A549 (cell line): ENCODE results near the gene FAM227B. TPM values are rescaled to one million over a fixed set of nuclear protein-coding genes. Genes with fewer than 3 reads are reported as not detected.

ENCODE experiments used
- ATAC-seq, 2 experiments: fragments of 200-7000 bp in 1 of 2; fragments of >200 bp in 1 of 2; cut with Nextera tagmentation in 1 of 2; cut with Tn5 transposase in 1 of 2; 3 replicates each; pipeline versions ENCODE4 v1.8.0 to v1.9.1; 2018 to 2020; ENCODE audit warnings: mild to moderate bottlenecking in 1 of 2, moderate library complexity in 1 of 2
- CTCF ChIA-PET: fragments of 300-600 bp; sonication (Branson Sonifier 250); formaldehyde crosslinking; extraction: SDS; loops from one replicate; lab custom pipeline; 2021; ENCODE audit warnings: antibody characterized with exemption, inconsistent platforms; lab: Yijun Ruan, JAX
- POLR2A ChIA-PET: fragments of 350-600 bp; formaldehyde crosslinking; extraction: SDS; loops from one replicate; lab custom pipeline; 2021; ENCODE audit warnings: antibody characterized with exemption, inconsistent platforms; lab: Yijun Ruan, JAX
- DNase-seq, 2 experiments: peaks; one replicate each; pipeline versions ENCODE4 v3.0.0 to v3.0.0-alpha.2; 2011 to 2016; ENCODE audit warnings: low read depth in 1 of 2, low spot score in 1 of 2
- FAIRE-seq: peaks from 2 replicates; lab custom pipeline; 2011; peaks lifted over from hg19 to GRCh38; lab: Jason Lieb, UNC
- H3K27ac ChIP-seq, 2 experiments: fragments of >200 bp; sonication (Bioruptor Twin); formaldehyde crosslinking; 3 replicates each; pipeline ENCODE4 v1.5.1; 2016 to 2017
- H3K4me1 ChIP-seq: fragments of >200 bp; sonication (Bioruptor Twin); formaldehyde crosslinking; 3 replicates; pipeline ENCODE4 v1.6.1; 2016
- H3K4me2 ChIP-seq: fragments of >200 bp; sonication (Bioruptor Twin); formaldehyde crosslinking; 3 replicates; pipeline ENCODE4 v1.6.1; 2016
- H3K4me3 ChIP-seq: fragments of >200 bp; sonication (Bioruptor Twin); formaldehyde crosslinking; 3 replicates; pipeline ENCODE4 v1.5.1; 2016
- H3K9me3 ChIP-seq: fragments of >200 bp; sonication (Bioruptor Twin); formaldehyde crosslinking; 3 replicates; pipeline ENCODE4 v1.6.1; 2016
- BHLHE40 ChIP-seq: IDR thresholded peaks from 2 replicates; pipeline ENCODE4 v1.6.1; 2012; ENCODE audit warnings: low read depth, low read length, inconsistent platforms
- CBX8 ChIP-seq: fragments of 200-600 bp; sonication (generic); IDR thresholded peaks from 2 replicates; pipeline ENCODE4 v1.6.1; 2016
- CEBPB ChIP-seq, 2 experiments: fragments of >200 bp in 1 of 2; sonication (Bioruptor Twin) in 1 of 2; formaldehyde crosslinking in 1 of 2; IDR thresholded peaks; 2 replicates each; pipeline ENCODE4 v1.6.1; 2012 to 2016
- ELK1 ChIP-seq: fragments of 150-350 bp; IDR thresholded peaks from 2 replicates; pipeline ENCODE4 v1.6.1; 2014; ENCODE audit warnings: low read depth, mild to moderate bottlenecking, low read length
- FOSB ChIP-seq: fragments of 250-450 bp; sonication (Bioruptor Pico); IDR thresholded peaks from 2 replicates; pipeline ENCODE4 v1.5.0; 2020; ENCODE audit warnings: mild to moderate bottlenecking, moderate library complexity
- FOXS1 ChIP-seq: fragments of 250-450 bp; sonication (Bioruptor Pico); IDR thresholded peaks from 2 replicates; pipeline ENCODE4 v1.5.0; 2020; ENCODE audit warnings: mild to moderate bottlenecking, moderate library complexity
- GATA3 ChIP-seq: IDR thresholded peaks from 2 replicates; pipeline ENCODE4 v1.6.1; 2012; ENCODE audit warnings: borderline replicate concordance
- HDAC2 ChIP-seq: fragments of 200-600 bp; sonication (generic); IDR thresholded peaks from 2 replicates; pipeline ENCODE4 v1.6.1; 2016
- HEYL ChIP-seq: fragments of 250-450 bp; sonication (Bioruptor Pico); IDR thresholded peaks from 2 replicates; pipeline ENCODE4 v1.8.0; 2021; ENCODE audit warnings: mild to moderate bottlenecking, moderate library complexity
- HOXA7 ChIP-seq: fragments of 250-450 bp; sonication (Bioruptor Pico); IDR thresholded peaks from 2 replicates; pipeline ENCODE4 v1.5.0; 2020; ENCODE audit warnings: mild to moderate bottlenecking, moderate library complexity
- HOXB5 ChIP-seq: fragments of 250-450 bp; sonication (Bioruptor Pico); IDR thresholded peaks from 2 replicates; pipeline ENCODE4 v1.5.0; 2020; ENCODE audit warnings: mild to moderate bottlenecking, moderate library complexity
- JUNB ChIP-seq: fragments of >200 bp; sonication (Bioruptor Twin); formaldehyde crosslinking; IDR thresholded peaks from 2 replicates; pipeline ENCODE4 v1.6.1; 2016
- KDM1A ChIP-seq: fragments of 200-600 bp; sonication (generic); IDR thresholded peaks from 2 replicates; pipeline ENCODE4 v1.6.1; 2016; ENCODE audit warnings: low read depth, mild to moderate bottlenecking
- KDM5A ChIP-seq: fragments of 200-600 bp; sonication (generic); IDR thresholded peaks from 2 replicates; pipeline ENCODE4 v1.6.1; 2016; ENCODE audit warnings: antibody characterized with exemption, mild to moderate bottlenecking
- NPAS2 ChIP-seq: fragments of 250-450 bp; sonication (Bioruptor Pico); IDR thresholded peaks from 2 replicates; pipeline ENCODE4 v1.8.0; 2022; ENCODE audit warnings: mild to moderate bottlenecking, moderate library complexity, borderline replicate concordance
- PHF8 ChIP-seq: fragments of 200-600 bp; sonication (generic); IDR thresholded peaks from 2 replicates; pipeline ENCODE4 v1.6.1; 2016; ENCODE audit warnings: low read depth, mild to moderate bottlenecking, antibody characterized with exemption, moderate library complexity, borderline replicate concordance
- POLR2A ChIP-seq: IDR thresholded peaks from 2 replicates; pipeline ENCODE4 v1.6.1; 2012; ENCODE audit warnings: mild to moderate bottlenecking, low read length
- RARB ChIP-seq: fragments of 250-450 bp; sonication (Bioruptor Pico); IDR thresholded peaks from 2 replicates; pipeline ENCODE4 v1.8.0; 2021; ENCODE audit warnings: mild to moderate bottlenecking, moderate library complexity
- REST ChIP-seq: fragments of 200-600 bp; sonication (generic); IDR thresholded peaks from 2 replicates; pipeline ENCODE4 v1.6.1; 2016; ENCODE audit warnings: antibody characterized with exemption, mild to moderate bottlenecking, moderate library complexity
- SMC3 ChIP-seq: fragments of >200 bp; sonication (Bioruptor Twin); formaldehyde crosslinking; IDR thresholded peaks from 3 replicates; pipeline ENCODE4 v1.6.1; 2018; ENCODE audit warnings: inconsistent platforms
- TFCP2L1 ChIP-seq: fragments of 250-450 bp; sonication (Bioruptor Pico); IDR thresholded peaks from 2 replicates; pipeline ENCODE4 v1.5.0; 2021; ENCODE audit warnings: mild to moderate bottlenecking
- ZNF302 ChIP-seq: fragments of 250-450 bp; sonication (Bioruptor Pico); IDR thresholded peaks from 2 replicates; pipeline ENCODE4 v1.9.0; 2021; ENCODE audit warnings: inconsistent platforms, mild to moderate bottlenecking, moderate library complexity
- ZSCAN20 ChIP-seq: fragments of 250-450 bp; sonication (Bioruptor Pico); IDR thresholded peaks from 2 replicates; pipeline ENCODE4 v1.8.0; 2022; ENCODE audit warnings: mild to moderate bottlenecking, moderate library complexity
- WGBS: methylation state at CpG from one replicate; pipeline ENCODE4 v1.1.6; 2017; ENCODE audit errors: missing lambda C conversion rate; 5-methylcytosine and 5-hydroxymethylcytosine counted together
- polyA plus RNA-seq, 4 experiments: library from polyadenylated mRNA; depleted of rRNA in 3 of 4; stranded (reverse); fragments of >200 nt; fragmentation: RNase III in 1 of 4; extraction: RNeasy Plus Mini Kit Qiagen cat#74134 plus additional on column Dnase treatment in 1 of 4; gene quantifications; 2 replicates in 3 of 4; 3 replicates in 1 of 4; pipeline ENCODE4 v1.2.3, GENCODE V29; 2011 to 2017

FAM227B gene
- polyA plus RNA-seq, 2 of the 4 experiments (the other 2 are of a cell fraction), result 1.9 to 3.7 TPM

GRCh38 chr15:49424954-49425353, 195.7 kb downstream of the FAM227B start:
- Histone ChIP-seq H3K4me1 (no peaks in the 10 kb centered on the region), H3K4me2 (no peak overlapping the region), H3K4me3 (no peak overlapping the region), H3K9me3 (no peaks in the 10 kb centered on the region), H3K27ac (no peak overlapping the region)
- CTCF ChIA-PET, result no interaction called here
- no peak for TF ChIP-seq NPAS2 (CRISPR knock-in tag)
- TF ChIP-seq PHF8, result no peak
- TF ChIP-seq KDM5A, result no peak
- no peak for TF ChIP-seq RARB
- no peak for TF ChIP-seq TFCP2L1 (CRISPR knock-in tag)
- TF ChIP-seq ZSCAN20 (CRISPR knock-in tag), result no peak
- no peak for TF ChIP-seq REST
- no peak for TF ChIP-seq KDM1A
- TF ChIP-seq CEBPB (IDR thresholded peaks at IDR 0.05), result no peak
- no peak for TF ChIP-seq GATA3
- no peak for TF ChIP-seq POLR2A
- TF ChIP-seq FOXS1 (CRISPR knock-in tag), result no peak
- no peak for TF ChIP-seq SMC3
- no peak for TF ChIP-seq HEYL (CRISPR knock-in tag)
- POLR2A ChIA-PET, result no interaction called here
- WGBS, result 3% methylated on average over 1 of the region's 1 CpG
- DNase-seq (no peak), ATAC-seq (no peak), FAIRE-seq (no peak)

- no peak for DNase-seq
- no peak for FAIRE-seq
- no peaks in the 10 kb centered on the region for H3K9me3 ChIP-seq
- 23% methylated on average over 6 of the region's 6 CpGs for WGBS
- CTCF ChIA-PET, result no interaction called here
- no peak overlapping the region for H3K27ac ChIP-seq
- POLR2A ChIA-PET, result no interaction called here
- no peak overlapping the region for H3K4me3 ChIP-seq
- no peak for ATAC-seq
- TF ChIP-seq NPAS2 (CRISPR knock-in tag) (no peak), JUNB (no peak), BHLHE40 (no peak)
- H3K4me2 ChIP-seq, result no peak overlapping the region
- H3K4me1 ChIP-seq, result no peaks in the 10 kb centered on the region
Measured at GRCh38 chr15:49423901-49424550, 196.6 kb downstream of the FAM227B start.

- CTCF ChIA-PET, result no interaction called here
- H3K9me3 ChIP-seq, result no peaks in the 10 kb centered on the region
- TF ChIP-seq HOXA7 (CRISPR knock-in tag) (no peak), TFCP2L1 (CRISPR knock-in tag) (no peak), HDAC2 (no peak), ZNF302 (CRISPR knock-in tag) (no peak), ELK1 (no peak), PHF8 (no peak), ZSCAN20 (CRISPR knock-in tag) (no peak), KDM5A (no peak), CBX8 (no peak), HOXB5 (CRISPR knock-in tag) (no peak), FOSB (CRISPR knock-in tag) (no peak)
- FAIRE-seq, result no peak
- ATAC-seq, result no peak
- DNase-seq, result no peak
- H3K4me2 ChIP-seq, result no peak within 1 kb of the TSS
- no peak within 1 kb of the TSS for H3K4me3 ChIP-seq
- no peaks in the 10 kb centered on the region for H3K4me1 ChIP-seq
- POLR2A ChIA-PET, result no interaction called here
- 67% methylated on average over 4 of the region's 4 CpGs for WGBS
- no peak within 1 kb of the TSS for H3K27ac ChIP-seq
Measured at GRCh38 chr15:49423021-49423420, 197.6 kb downstream of the FAM227B start, which contains the start of gene FGF7. Gene FGF7, plus strand, starts transcription at chr15:49423242. Its CDS starts 1,056 bp downstream, at chr15:49424298.
